Inferior parietal cortex (tissue), 1 donor: ENCODE measurements around the gene B3GAT3.
"Not testable (repeated sequence)": the region's sequence is repeated elsewhere in the genome, so short reads cannot be mapped to it uniquely, and the experiment has no call there.

Experiments used
- DNase-seq: peaks from one replicate; pipeline ENCODE4 v3.0.0-alpha.2; 2016; ENCODE audit errors: extremely low spot score

B3GAT3 gene

DNA sequence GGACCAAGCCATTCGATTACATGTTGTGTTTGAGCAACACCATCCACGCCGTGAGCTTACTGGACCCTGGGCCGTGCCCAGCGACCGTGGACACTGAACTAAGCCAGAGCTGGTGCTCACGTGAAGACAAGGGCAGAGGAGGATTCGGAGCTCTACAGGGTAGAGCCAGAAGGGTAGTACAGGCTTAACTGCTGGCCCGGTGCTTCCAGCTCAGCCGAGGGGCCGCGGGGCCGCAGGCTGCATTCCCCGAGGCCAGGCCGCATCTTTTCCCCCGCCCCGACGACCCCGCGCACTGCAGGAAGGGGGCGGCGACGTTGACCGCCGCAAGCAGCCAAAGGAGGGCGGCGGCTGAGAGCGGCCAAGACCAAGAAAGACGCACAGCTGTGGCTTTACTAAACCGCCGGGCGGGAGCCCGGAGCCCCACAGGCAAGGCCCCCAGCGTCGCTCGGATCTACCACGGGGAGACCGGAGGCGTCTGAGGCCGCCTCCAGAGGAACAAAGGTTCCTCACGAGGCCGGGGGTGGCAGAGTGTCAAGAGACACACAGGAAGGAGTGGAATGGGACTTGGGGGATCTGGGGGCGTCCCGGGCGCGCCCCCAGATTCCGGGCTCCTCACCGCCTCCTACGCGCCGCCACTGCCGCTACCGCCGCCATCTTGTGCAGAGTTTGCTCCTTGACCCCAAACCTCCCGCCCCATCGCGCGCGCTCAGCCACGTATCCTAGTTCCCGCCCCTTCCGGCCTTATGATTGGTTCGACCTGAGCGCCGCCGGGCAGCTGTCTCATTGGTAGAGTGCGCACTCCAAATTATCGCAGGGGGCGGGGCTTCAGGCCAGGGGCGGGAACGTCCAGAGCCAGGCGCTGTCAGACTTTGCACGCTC is 24.4 kb upstream of the B3GAT3 start, which contains the start of gene GANAB:
Gene GANAB (minus strand): TSS at position 668 of the 879 bp plus-strand sequence. CDS start 14 bp downstream, at position 654.
- DNase-seq, result peak; percentile 97

DNA sequence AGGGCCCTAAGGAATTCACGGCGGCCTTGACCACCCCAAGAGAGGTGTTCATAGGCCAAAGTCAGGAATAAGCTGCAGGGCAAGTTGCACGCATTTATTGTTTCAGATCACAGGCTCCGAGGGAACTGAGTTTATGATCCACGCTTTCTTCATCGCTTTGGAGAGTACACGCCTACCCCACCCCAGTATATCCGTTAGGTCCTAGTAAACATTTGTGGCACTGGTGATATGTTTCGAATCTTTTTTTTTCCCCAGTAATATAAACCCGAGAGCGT is 23.8 kb upstream of the B3GAT3 start:
- no peak for DNase-seq

DNA sequence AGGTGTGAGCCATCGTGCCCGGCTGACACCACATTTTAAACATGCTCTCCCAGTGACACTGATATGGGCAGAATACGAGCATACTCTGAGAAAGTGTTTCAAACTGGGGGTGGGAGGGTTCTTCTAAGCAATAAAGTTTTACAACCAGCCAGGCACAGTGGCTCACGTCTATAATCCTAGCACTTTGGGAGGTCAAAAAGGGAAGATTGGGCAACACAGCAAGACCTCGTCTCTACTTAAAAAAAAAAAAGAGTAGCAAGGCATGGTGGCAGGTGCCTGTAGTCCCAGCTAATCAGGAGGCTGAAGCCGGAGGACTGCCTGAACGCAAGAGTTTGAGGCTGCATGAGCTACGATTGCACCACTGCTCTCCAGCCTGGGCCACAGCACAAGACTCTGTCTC is 22.4 kb upstream of the B3GAT3 start:
- DNase-seq, result no peak

DNA sequence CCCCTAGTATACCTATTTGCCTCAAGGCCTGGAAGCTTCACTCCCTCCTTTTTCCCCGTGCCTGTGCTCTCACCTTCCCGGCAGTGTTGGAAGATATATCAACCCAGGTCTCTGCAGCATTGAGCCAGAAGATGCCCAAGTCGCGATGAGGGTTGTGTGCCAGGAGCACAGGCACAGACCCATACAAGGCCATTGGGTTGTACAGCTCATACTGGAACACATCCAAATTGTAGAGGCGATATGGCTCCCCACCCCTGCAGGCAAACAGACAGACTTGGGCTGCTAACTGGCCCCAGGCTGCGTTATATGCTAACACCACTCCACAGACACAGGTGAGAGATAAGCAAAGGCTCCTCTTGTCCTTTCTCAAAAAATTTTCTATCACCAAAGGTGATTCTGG is 10.7 kb upstream of the B3GAT3 start:
- DNase-seq, result no peak

DNA sequence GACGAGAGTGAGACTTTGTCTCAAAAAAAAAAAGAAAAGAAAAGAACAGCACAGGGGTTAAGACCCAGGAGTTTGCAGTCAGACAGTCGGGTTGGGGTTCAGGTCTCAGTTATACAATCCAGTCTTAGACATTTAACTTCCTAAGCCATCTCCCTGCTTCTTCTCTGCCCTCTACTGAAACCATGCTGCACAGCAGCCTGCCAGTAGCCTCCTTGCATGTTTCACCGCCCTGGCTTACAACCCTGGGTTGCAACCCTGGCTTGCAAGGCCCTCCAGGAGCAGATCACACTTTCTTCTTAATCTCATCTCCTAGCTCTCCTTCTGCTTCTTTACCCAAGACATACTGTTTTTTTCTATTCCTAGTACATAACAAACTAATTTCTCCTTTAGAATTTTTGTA is 5.9 kb upstream of the B3GAT3 start:
- no peak for DNase-seq

DNA sequence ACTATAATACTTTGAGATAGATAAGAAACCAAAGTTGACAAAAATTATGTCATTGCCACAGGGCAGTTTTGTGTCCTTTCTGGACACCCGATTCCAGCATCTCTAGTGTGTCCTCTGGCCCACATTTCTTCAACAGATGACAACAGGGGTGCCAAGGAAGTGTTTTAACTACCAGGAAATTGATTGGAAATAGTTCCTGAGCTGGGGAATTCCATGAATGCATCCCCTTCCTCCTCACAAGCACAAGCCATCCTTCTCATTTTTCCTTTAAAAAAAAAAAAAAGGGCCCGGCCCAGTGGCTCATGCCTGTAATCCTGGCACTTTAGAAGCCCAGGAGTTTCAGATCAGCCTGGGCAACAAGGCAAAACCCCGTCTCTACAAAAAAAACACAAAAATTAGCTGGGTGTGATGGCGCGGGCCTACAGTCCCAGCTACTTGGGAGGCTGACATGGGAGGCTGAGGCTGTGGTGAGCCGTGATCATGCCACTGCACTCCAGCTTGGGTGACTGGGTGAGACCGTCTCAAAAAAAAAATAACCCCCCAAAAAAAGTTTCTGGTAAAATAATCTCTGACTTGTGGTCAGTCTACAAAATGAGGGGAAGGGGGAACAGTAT is 797 bp upstream of the B3GAT3 start:
- no peak for DNase-seq

DNA sequence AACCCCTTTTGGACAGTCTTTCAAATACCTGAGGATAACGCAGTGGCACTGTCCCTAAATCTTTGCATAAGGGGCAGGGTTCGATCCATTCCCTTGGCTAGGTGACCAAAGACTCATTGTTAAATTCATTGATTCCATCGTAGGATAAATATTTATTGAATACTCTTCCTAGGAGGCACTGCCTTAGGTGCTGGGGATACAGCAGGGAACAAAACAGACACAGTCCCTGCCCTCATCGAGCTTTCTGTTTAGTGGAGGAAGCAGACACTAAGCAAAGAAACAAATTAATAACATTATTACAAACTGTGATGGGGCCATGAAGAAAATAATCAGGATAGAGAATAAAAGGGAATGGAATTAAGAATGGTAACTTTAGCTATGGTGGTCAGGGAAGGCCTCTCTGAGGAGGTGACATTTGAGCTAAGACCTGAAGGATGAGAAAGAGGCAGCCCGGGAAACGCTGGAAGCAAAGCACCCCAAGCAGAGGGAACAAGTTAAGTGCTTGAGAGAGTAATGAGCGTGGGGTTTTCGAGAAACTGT is 689 bp downstream of the B3GAT3 start:
- no peak for DNase-seq

DNA sequence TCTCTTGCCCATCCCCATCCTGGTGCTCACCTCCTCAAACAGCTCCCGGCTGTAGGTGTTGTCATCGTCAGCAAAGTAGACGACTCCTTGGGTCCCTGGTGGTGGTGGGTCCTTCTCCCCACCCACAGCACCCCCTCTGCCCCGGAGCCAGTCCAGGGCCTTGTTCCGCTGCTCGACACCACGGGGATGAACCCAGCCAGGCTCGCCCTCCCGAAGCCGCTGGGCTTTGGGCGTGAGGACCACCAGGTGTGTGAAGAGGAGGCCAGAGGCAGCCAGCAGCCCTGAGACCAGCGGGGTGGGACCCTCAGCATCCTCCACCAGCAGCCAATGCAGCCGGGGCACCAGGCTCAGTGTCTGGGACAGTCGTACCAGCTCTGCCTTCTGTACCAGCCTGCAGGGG is 4.8 kb downstream of the B3GAT3 start:
- DNase-seq, result not testable (repeated sequence)

DNA sequence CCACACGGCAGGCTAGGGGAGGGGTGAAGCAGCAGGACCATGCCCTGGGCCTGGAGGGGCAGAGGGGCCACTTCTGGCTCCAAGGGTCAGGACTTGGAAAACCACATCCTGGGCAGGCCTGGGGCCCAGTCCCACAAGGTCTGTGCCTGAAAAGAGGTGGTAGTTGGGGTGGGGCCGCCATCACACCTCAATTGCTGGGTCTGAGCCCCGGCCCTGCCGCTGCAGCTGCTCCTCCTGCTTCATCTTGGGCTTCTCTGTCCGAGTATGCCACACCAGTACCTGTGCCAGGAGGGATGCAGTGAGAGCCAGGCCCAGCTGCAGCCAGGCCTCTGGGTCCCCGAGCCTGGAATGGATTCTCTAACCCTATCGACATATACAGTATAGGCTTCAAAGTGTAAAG is 6.3 kb downstream of the B3GAT3 start:
- DNase-seq, result no peak

DNA sequence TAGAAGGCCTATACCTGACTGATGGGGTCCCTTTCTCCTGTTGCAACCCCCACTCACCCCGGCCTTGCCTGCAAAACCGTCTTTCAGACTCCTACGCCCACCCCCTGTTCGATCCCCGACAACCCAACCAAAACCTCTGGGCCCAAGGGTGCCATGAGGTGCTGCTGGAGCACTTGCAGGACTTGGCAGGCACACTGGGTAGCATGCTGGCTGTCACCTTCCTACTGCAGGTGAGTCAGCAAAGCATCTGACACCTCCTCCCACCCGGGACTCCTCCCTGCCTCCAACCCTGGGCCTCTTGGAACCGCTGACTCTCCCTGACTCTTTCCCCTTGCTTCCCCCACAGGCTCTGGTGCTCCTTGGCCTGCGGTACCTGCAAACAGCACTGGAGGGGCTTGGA is 7.5 kb downstream of the B3GAT3 start:
- no peak for DNase-seq

DNA sequence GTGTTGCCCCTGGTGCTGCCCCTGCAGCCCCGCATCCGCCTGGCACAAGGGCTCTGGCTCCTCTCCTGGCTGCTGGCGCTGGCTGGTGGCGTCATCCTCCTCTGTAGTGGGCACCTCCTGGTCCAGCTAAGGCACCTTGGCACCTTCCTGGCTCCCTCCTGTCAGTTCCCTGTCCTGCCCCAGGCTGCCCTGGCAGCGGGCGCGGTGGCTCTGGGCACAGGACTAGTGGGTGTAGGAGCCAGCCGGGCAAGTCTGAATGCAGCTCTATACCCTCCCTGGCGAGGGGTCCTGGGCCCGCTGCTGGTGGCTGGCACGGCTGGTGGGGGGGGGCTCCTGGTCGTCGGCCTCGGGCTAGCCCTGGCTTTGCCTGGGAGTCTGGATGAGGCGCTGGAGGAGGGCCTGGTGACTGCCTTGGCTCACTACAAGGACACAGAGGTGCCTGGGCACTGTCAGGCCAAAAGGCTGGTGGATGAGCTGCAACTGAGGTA is 8.5 kb downstream of the B3GAT3 start:
- DNase-seq, result no peak

DNA sequence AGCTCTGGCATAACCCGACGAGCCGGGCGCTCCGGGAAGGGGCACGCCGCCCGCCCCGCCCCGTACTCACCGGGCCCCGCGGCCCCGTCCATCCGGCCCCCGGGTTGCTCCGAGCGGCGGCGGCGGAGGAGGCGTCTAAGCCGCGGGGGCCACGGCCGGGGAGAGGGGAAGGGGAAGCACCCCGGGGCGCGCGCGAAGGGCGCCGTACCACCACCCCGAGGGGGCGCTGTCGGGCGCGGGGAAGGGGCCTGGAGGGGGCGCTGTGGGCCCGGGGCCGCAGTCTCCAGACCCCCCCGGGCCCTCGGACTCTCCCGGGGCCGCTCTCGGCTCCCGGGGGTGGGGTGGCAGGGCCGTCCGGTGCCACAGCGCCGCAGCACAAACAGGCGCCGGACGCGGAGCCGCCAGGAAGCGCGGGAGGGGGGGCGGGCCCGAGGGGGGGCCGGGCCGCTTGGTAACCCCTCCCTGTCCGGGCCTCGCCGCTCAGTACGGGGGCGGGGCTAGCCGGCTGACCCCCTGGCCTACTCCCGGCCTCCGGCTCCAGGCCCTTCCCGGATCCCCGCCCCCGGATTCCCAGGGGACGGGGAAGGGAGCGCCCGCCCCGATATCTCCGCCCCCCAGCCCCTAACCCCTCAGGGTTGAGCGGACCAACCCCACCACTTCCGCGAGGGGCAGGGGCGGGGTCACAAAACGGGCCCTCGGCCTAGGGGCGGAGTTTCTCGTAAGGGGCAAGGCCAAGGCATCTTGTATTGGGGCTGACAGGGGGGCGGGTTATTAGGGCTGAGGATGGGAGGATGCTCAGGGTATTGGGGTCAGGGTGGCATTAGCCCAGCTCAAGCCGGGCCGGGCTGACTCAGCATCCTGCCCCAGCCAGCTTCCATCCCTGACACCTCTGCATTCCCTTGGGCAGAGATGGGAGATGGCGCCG is 9.2 kb downstream of the B3GAT3 start, which contains the start of the genes EML3 and ROM1:
Gene EML3 (minus strand): TSS at position 410 of the 925 bp plus-strand sequence. CDS start 318 bp downstream, at position 92.
Gene ROM1 (plus strand): TSS at position 892 of the 925 bp plus-strand sequence. CDS start 25 bp downstream, at position 917.
- peak; percentile 58 for DNase-seq

DNA sequence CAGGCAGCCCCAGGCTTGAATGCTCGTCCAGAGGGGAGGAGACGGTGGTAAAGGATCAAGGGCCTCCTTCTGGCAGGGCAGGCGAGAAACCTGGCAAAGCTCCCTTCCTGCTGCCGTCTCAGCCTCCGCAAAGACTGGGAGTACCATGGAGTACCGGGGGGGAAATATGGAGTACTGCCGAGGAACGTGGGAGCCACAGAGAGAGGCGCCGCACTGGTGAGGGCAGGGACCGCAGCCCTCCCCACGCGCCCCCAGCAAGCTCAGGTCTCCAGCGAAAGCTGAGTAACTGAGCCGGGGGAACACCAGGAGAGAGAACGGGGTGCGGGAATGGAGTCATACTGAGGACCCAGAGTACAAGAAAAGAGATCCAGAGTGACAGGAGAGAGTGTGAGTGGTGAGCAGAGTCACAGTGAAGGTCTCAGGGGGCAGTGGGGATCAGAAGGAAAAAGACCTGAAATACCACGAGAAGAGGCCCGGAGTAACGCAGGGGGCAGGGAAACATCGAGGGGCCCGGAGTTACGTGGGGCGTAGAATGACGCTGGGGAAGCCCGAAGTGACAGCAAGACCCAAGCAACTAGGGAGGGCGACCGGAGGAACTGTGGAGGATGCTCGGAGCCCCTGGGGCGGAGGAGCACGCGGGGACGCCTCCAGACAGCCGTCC is 10.0 kb downstream of the B3GAT3 start:
- DNase-seq, result no peak

DNA sequence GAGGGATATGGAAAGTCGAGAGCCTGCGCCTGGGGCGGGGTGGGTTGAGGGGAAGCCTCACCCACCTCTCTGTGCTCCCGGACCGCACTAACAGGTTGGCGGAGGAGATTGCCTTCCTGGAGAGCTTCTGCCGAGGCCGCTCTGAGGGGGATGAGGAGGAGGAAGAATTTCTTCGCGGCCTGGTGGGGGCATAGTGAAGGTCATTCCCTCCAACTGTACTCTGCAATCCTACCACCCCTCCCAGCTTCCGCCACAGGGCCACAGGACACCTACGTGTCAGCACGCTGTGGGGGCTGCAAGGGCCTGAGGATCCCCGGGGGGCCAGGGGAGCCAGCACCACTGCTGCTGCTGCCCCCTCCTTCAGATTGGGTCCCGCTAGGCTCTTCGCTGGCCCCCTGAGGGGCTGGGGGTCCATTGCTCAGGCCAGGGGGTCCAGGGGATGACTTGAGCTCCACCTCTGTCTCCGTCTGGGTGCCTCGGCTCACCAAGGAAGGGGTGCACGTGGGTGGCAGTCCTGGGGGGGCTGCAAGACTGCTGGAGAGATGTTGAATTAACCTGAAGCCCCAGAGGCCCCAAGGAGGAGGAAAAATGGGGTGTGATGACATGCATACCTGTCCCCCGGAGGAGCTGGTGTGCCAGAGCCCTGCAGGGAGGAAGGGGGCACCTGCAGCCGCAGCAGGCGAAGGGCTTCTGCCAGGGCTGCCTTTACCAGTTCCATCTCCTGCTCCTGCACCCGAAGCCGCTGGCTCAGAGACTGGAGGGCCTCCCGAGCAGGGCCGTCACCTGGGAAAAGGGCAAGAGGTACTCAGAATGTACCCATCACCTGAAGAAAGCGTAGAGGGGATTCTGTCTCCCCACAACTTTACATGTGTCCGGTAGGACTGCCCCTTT is 10.7 kb downstream of the B3GAT3 start:
- no peak for DNase-seq

DNA sequence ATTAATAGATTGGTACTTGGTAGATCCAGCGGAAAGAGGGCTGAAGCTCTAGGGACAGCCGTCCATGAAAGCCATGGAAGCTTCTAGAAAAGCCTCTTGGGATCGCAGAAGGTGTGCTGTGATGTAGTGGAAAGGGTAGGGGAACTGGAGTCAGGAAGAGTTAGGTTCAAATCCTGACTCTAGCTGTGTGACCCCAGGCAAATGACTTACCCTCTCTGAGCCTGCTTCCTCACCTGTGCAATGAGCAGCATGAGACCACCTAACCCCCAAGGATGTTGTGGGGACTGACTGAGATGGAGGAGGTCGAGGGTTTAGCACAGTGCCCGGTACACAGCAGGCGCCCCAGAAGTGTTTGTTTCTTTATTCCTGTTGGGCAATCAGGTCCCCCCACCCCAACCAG is 11.4 kb downstream of the B3GAT3 start:
- DNase-seq, result no peak

DNA sequence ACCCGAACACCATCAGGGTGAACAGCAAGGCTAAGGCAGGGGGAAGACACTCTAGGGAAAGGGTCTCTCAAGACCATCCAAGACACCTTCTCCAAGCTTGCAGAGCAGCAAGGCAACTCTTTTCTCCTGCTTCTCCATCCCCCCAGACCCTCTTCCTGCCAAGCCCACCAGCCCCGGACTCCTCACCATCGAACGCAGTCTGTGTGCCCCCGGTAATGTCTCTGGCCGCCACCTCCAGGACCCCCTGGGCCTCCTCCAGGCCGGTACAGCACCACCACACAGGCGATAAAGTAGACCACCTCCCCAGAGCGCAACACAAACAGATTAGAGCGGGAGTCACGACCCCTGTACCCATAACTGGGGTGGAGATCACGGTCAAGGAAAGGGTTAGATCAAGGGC is 13.0 kb downstream of the B3GAT3 start:
- no peak for DNase-seq

DNA sequence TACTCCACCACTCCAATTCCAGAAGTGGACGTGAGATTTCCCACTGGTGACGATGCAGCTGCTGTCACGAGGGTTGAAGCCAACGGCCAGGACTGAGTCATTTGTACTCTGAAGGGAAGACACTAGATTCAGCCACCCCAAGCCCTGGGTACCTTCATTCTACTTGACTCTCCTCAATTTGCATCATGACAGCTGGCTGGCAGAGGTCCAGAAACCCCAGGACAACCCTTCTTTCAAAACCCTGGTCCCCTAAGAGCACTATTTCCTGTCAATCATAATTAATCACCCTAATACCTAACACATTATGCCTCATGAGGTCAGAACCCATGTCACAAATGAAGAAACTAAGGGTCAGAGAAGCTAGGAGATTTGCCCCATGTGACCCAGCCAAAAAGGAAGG is 14.1 kb downstream of the B3GAT3 start:
- no peak for DNase-seq

DNA sequence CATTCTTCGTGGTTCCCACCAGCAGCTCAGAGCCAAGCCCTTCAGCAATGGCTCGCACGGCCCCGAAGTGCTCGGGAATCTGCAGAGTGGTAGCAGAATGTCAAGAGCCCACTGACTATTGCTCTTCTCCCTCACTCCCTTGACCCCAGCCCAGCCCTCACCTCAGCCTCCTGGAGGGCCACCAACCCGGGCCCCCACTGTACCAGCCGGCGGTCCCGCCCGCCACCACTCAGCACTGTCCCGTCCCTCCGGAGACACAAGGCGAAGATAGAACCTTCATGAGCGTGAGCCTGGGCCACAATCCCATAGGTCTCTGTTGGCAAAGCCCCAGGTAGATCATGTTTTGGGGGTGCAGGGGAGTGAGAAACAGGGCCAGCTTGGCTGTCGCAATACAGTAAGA is 15.9 kb downstream of the B3GAT3 start:
- DNase-seq, result no peak

DNA sequence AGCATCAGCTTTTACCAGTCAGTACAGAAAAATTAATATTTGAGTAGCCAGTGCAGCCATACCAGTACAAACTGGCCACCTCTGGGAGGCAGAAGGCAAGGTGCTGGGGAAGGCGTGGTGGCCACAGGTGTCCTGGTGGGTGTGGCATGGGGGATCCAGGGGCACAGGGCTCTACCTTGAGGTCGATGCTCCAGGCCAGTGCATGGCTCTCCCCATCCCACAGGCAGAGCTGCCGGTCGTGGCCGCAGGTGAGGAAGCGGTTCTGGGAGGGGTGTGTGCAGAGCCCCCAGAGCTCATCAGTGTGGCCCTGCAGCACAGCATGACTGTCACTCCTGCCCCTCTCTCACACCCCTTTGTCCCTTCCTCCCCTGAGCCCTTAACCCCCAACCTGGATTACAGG is 16.3 kb downstream of the B3GAT3 start:
- DNase-seq, result no peak

DNA sequence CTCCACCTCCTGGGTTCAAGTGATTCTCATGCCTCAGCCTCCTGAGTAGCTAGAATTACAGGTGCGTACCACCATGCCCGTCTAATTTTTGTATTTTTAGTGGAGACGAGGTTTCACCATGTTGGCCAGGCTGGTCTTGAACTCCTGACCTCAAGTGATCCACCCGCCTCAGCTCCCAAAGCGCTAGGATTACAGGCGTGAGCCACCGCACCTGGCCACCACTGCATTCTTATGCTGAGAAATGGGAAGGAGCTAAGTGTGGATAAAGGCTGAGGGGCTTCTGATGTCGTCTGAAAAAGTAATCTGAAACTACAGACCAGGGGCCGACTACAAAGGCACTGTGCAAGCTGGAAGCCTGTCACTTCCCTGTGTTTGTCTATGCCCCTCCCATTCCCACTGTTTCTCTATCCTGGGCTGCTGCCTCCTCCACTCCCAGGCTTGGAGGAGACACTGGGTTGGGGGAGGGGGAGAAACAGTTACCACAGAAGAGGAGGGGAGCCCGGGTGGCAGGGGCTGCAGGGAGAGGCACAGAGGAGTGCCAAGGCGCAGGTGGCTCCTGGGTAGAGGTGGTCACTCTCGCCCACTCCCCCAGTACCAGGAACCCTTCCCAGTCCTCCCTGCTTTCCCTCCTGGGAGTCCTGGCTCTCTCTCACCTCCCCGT is 17.2 kb downstream of the B3GAT3 start:
- DNase-seq, result no peak
